LNCAP (cell line): Measurements from ENCODE around the gene HHIP.

Experiments
- TF ChIP-seq, protein P1 (sequence below): fragments of 450-650 bp; IDR thresholded peaks from 2 replicates; pipeline ENCODE4 v1.5.1; 2017; ENCODE audit warnings: mild to moderate bottlenecking

Gene HHIP

DNA sequence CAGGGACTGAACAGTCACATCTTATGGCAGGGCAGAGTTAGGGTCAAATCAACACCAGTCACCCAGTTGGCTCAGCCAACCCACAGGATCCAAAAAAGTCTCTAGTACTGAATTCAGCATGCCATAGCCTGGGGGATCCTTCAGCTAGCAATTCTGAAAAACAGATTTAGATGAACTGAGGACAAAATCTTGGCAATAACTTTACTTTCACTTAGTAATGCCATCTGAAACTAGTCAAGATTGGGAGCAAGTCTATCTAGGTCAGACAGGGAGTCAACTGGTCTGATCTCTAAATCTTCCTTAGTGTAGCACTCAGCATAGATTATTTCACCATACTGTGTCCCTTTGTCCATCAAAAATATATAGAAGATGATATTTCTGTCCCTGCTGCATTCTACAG is 76.0 kb downstream of the HHIP start:
- TF ChIP-seq, protein P1, sequence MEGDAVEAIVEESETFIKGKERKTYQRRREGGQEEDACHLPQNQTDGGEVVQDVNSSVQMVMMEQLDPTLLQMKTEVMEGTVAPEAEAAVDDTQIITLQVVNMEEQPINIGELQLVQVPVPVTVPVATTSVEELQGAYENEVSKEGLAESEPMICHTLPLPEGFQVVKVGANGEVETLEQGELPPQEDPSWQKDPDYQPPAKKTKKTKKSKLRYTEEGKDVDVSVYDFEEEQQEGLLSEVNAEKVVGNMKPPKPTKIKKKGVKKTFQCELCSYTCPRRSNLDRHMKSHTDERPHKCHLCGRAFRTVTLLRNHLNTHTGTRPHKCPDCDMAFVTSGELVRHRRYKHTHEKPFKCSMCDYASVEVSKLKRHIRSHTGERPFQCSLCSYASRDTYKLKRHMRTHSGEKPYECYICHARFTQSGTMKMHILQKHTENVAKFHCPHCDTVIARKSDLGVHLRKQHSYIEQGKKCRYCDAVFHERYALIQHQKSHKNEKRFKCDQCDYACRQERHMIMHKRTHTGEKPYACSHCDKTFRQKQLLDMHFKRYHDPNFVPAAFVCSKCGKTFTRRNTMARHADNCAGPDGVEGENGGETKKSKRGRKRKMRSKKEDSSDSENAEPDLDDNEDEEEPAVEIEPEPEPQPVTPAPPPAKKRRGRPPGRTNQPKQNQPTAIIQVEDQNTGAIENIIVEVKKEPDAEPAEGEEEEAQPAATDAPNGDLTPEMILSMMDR = no peak

DNA sequence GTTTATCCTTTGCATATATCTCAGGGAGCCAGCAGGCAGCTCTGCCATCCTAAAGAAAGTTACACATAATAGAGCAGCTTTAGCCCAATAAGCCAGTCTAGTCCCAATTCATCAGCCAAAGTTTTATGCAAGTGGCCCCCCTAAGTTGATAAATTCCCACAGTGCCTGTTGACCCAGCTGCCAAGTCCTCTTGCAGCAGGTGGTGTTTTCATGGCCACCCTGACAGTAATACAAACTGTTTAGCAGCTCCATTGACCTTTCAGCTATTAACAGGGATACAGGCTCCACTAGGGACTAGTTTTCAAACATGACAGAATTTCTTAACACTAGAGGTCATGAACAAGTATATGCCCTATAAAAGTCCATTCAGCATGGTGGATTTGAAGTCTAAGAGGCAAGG is 77.5 kb downstream of the HHIP start:
- TF ChIP-seq, protein P1 = no peak

DNA sequence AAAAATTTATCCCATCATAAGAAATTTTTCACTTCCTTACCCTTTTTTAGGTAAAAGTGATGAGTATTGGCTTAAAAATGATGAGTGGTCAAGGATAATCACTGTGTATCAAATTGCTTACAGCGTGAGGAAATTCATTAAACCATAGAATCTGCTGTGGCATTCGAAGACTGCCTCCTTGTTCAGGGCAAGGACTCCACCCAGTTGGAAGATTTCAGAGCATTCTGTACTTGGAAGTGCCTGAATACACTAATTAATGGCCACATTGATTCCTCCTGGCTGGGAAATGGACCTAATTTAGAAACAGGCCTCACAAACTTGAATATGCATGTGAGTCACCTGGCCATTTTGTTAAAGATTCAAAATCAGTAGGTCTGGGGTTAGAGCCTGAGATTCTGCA is 83.2 kb downstream of the HHIP start:
- TF ChIP-seq, protein P1 = no peak

DNA sequence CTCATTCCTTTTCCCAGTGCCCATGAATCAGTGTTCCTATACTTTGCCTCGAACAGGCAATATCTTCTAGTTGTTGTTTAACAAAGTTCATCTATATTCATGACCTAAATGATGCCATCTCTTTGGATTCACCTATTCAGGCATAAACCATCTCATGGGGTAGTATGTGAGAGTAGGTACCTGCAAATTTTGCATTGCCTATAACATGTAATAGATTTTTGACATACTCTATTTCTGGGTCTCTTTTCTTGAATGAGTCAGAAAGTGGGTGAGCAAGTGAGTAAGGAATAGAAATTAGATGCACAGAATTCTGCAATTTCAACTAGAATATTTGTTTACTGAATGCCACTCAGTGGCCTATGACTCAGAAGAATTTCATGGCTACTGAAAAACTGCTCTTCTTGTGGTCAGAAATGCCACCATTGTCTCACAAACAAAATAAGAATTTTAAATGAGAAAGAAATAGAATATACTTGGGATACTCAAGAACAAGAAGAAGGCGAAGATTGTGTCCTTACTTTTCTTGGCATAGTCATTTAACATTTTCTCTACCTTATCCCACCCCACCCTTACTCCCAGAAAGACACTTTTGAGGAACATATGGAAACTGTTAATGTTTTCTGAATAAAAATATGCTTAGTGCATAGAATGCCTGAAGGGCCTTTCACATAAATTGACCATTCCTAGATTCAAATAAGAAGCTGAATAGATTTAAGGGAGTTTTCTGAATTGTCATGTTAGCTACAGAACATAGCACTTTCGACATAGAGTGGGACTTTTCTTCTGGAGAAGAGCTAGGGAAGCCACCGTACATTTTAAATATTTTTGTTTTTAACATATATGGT is 86.8 kb downstream of the HHIP start:
- TF ChIP-seq, protein P1 = no peak

DNA sequence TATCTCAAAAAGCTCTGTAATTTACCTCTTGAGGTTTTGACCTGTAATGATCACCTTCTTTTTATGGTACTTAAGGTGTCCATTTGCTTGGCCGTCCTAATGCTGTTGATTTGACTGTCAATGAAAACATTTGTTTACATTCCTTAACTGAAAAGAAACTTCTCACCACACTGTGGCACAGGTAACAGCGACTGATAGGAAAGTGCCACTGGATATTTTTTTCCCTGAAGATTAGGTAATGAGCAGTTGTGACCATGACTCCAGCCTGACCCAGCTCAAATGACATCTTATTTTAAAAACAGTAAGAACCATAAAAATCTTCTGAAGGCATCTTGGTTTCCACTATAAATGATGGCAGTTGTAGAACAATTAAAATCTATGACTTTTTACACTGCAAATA is 87.6 kb downstream of the HHIP start:
- TF ChIP-seq, protein P1 = no peak

DNA sequence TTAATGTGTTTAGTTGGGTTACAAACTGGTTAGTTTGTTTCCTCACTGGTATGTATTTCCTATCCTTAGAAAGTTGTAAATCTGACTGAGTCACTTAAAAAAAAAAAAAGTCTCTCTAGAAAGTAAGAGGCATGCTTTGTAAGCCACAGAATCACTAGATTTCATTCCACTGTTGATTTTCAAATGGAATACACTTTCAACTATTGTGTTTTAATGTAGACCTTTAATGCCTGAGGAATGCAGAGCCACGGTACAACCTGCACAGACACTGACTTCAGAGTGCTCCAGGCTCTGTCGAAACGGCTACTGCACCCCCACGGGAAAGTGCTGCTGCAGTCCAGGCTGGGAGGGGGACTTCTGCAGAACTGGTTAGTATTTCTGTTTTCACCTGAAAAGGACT is 88.6 kb downstream of the HHIP start:
- TF ChIP-seq, protein P1 = no peak

DNA sequence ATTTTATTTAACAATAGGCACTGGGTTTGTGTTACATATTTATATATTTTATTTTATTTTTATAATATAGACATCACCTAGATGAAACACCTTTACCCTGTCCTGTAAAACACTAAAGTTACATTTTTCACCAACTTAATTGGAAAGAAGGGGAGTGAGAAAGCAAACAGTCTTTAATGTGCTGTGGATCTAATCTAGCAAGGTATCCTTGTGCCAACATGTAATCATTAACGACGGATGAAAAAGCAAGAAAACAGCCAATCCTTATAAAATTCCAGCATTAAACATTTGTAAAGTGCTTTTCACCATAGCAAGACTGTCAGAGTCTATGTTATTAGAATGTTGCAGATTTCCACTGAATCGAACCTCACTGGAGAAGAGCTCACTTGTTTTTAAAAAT is 92.7 kb downstream of the HHIP start:
- TF ChIP-seq, protein P1 = no peak
